Naive thymus-derived CD4-positive, alpha-beta T cell (primary cell): ENCODE measurements around the gene ZNF723. TPM values are rescaled to one million over a fixed set of nuclear protein-coding genes. Genes with fewer than 3 reads are reported as not detected.
"Not testable (repeated sequence)": the region's sequence is repeated elsewhere in the genome, so short reads cannot be mapped to it uniquely, and the experiment has no call there.

Experiments
- ATAC-seq: fragments of 150-1000 bp; cut with Tn5 transposase; 2 replicates; pipeline ENCODE4 v1.10.0; 2021; ENCODE audit warnings: mild to moderate bottlenecking, moderate library complexity
- CTCF ChIA-PET: fragments of 350-600 bp; sonication (Branson Sonifier 250); formaldehyde crosslinking; loops from one replicate; lab custom pipeline; 2021; ENCODE audit warnings: antibody characterized with exemption; lab: Charles Lee
- POLR2A ChIA-PET: fragments of 350-600 bp; sonication (Branson Sonifier 250); formaldehyde crosslinking; loops from one replicate; lab custom pipeline; 2021; ENCODE audit warnings: antibody characterized with exemption, inconsistent platforms; lab: Charles Lee
- DNase-seq, 9 donors: peaks; one replicate each; pipeline versions ENCODE4 v3.0.0 to v3.0.0-alpha.2; 2020 to 2022; ENCODE audit warnings: mixed read lengths in 1 of 9
- H3K27ac ChIP-seq: one replicate; pipeline ENCODE4 v1.7.0; 2013; ENCODE audit warnings: mild to moderate bottlenecking, low read depth, low read length, moderate library complexity
- H3K27me3 ChIP-seq, 2 donors: one replicate each; pipeline ENCODE4 v1.7.0; 2013; ENCODE audit warnings: low read length in 2 of 2, mild to moderate bottlenecking in 2 of 2, moderate library complexity in 2 of 2; ENCODE audit not compliant: control insufficient read depth in 2 of 2, insufficient read depth in 2 of 2
- H3K36me3 ChIP-seq, 3 experiments: 1 replicate in 2 of 3; 2 replicates in 1 of 3; pipeline ENCODE4 v1.7.0; 2013; ENCODE audit warnings: low read length in 3 of 3, mild to moderate bottlenecking in 3 of 3, moderate library complexity in 1 of 3; ENCODE audit not compliant: insufficient read depth in 3 of 3, control insufficient read depth in 2 of 3
- H3K4me1 ChIP-seq, 2 donors: one replicate each; pipeline ENCODE4 v1.7.0; 2013; ENCODE audit warnings: low read length in 2 of 2, mild to moderate bottlenecking in 2 of 2, moderate library complexity in 1 of 2; ENCODE audit not compliant: control insufficient read depth in 2 of 2, insufficient read depth in 2 of 2
- H3K4me3 ChIP-seq: 2 replicates; pipeline ENCODE4 v1.7.0; 2013; ENCODE audit warnings: mild to moderate bottlenecking, low read length
- H3K9me3 ChIP-seq, 3 experiments: 1 replicate in 2 of 3; 2 replicates in 1 of 3; pipeline ENCODE4 v1.7.0; 2013; ENCODE audit warnings: low read length in 3 of 3; ENCODE audit not compliant: control insufficient read depth in 2 of 3
- H3K27ac Mint-ChIP-seq, 9 donors: one replicate each; pipeline ENCODE4 v1.8.0; 2020 to 2022; ENCODE audit warnings: mixed read lengths in 9 of 9, mild to moderate bottlenecking in 8 of 9, moderate library complexity in 5 of 9, inconsistent platforms in 2 of 9
- H3K27me3 Mint-ChIP-seq, 5 donors: one replicate each; pipeline ENCODE4 v1.8.0; 2021 to 2022; ENCODE audit warnings: mixed read lengths in 5 of 5, mild to moderate bottlenecking in 1 of 5
- H3K36me3 Mint-ChIP-seq, 5 donors: one replicate each; pipeline ENCODE4 v1.8.0; 2020 to 2022; ENCODE audit warnings: mixed read lengths in 5 of 5, mild to moderate bottlenecking in 3 of 5, inconsistent platforms in 1 of 5
- H3K4me1 Mint-ChIP-seq, 7 donors: one replicate each; pipeline ENCODE4 v1.8.0; 2020 to 2022; ENCODE audit warnings: mixed read lengths in 7 of 7, mild to moderate bottlenecking in 3 of 7, inconsistent platforms in 1 of 7
- H3K4me3 Mint-ChIP-seq, 10 donors: one replicate each; pipeline ENCODE4 v1.8.0; 2020 to 2022; ENCODE audit warnings: mild to moderate bottlenecking in 10 of 10, mixed read lengths in 10 of 10, moderate library complexity in 6 of 10, inconsistent platforms in 2 of 10
- H3K9me3 Mint-ChIP-seq, 11 donors: one replicate each; pipeline ENCODE4 v1.8.0; 2020 to 2022; ENCODE audit warnings: mixed read lengths in 11 of 11, mild to moderate bottlenecking in 4 of 11, inconsistent platforms in 1 of 11, moderate library complexity in 1 of 11
- intact Hi-C, 2 donors: fragments of 100-400 bp; cut with micrococcal nuclease; formaldehyde crosslinking; loops; one replicate each; pipeline ENCODE4 v1.15.1; 2023
- polyA plus RNA-seq, 2 donors: library from polyadenylated mRNA; unstranded; fragments of 300-500 nt; fragmentation: Illumina TruSeq; gene quantifications; one replicate each; pipeline ENCODE4 v1.2.3, GENCODE V29; 2021
- total RNA-seq, 6 experiments: library from RNA in 5 of 6; stranded (reverse) in 5 of 6; gene quantifications; 1 replicate in 5 of 6; 2 replicates in 1 of 6; pipeline ENCODE4 v1.2.3 and lab custom pipeline; 2021 to 2026

Gene ZNF723
- total and polyA plus RNA-seq, 7 experiments from 2014 or later: not detected

DNA sequence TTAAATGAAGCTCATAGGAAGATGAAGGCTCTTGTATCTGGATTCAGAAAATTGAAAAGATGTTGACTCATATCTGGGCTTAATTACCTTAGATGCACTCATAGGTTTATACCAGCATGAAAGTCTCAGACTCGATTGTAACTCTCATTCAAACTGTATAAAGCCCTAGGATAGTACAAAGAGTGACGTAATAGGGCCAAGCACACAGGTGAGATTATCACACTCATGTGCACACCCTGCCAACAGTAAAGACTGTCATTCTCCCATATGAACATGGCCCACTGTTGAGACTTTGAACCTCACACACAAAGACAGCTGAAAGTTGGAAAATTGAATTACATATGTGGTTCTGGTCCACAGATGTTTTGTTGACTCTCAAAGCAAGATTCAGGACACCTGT is 18.0 kb upstream of the ZNF723 start:
- H3K27me3 ChIP-seq: no peaks in the 10 kb centered on the region
- Mint-ChIP-seq H3K36me3 (peaks cover 0 to 3% (median 0%) of the 10 kb centered on the region in 5 donors), H3K27me3 (peaks cover 0 to 11% (median 0%) of the 10 kb centered on the region in 5 donors), H3K9me3 (peaks cover 10 to 77% (median 34%) of the 10 kb centered on the region in 11 donors), H3K4me1 (no peaks in the 10 kb centered on the region), H3K4me3 (no peak overlapping the region), H3K27ac (no peak overlapping the region)
- DNase-seq: no peak
- no peaks in the 10 kb centered on the region for H3K36me3 ChIP-seq
- ChIA-PET CTCF (no interaction called here), POLR2A (no interaction called here)
- no peak overlapping the region for H3K4me3 ChIP-seq
- intact Hi-C loops: no loop called here
- no peak overlapping the region for H3K27ac ChIP-seq
- no peak for ATAC-seq
- no peaks in the 10 kb centered on the region for H3K4me1 ChIP-seq
- H3K9me3 ChIP-seq: peaks cover 0 to 47% (median 7%) of the 10 kb centered on the region in 3 experiments

GRCh38 chr19:22831211-22831610 is 880 bp upstream of the ZNF723 start:
- intact Hi-C loops: no loop called here
- CTCF ChIA-PET: no interaction called here

DNA sequence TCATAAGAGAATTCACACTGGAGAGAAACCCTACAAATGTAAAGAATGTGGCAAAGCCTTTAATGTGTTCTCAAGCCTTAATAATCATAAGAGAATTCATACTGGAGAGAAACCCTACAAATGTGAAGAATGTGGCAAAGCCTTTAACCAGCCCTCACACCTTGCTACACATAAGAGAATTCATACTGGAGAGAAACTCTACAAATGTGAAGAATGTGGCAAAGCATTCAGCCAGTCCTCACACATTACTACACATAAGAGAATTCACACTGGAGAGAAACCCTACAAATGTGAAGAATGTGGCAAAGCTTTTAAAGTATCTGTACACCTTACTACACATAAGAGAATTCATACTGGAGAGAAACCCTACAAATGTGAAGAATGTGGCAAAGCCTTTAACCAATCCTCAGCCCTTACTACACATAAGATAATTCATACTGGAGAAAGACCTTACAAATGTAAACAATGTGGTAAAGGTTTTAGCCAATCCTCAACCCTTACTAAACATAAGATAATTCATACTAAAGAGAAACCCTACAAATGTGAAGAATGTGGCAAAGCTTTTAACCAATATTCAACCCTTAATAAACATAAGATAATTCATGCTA is 25.7 kb downstream of the ZNF723 start:
- H3K4me1 Mint-ChIP-seq, CTCF ChIA-PET, H3K27me3 Mint-ChIP-seq, H3K27me3 ChIP-seq, H3K4me1 ChIP-seq, H3K4me3 ChIP-seq, POLR2A ChIA-PET, intact Hi-C loops, DNase-seq, H3K36me3 ChIP-seq, H3K27ac Mint-ChIP-seq, H3K27ac ChIP-seq, ATAC-seq, H3K4me3 Mint-ChIP-seq: not testable (repeated sequence)
- H3K9me3 ChIP-seq: peaks cover 7 to 48% (median 7%) of the 10 kb centered on the region in 3 experiments
- Mint-ChIP-seq H3K9me3 (peaks cover 0 to 83% (median 44%) of the 10 kb centered on the region in 11 donors), H3K36me3 (peaks cover 0 to 19% (median 3%) of the 10 kb centered on the region in 5 donors)

More at GRCh38 chr19:22831211-22831610, 880 bp upstream of the ZNF723 start:
- H3K9me3 ChIP-seq: peaks cover 0 to 18% (median 0%) of the 10 kb centered on the region in 3 experiments
- H3K27me3 Mint-ChIP-seq: no peaks in the 10 kb centered on the region
- peaks cover 0 to 11% (median 0%) of the 10 kb centered on the region in 5 donors for H3K36me3 Mint-ChIP-seq
- DNase-seq: no peak
- no peak overlapping the region for H3K27ac Mint-ChIP-seq
- ATAC-seq: no peak
- no peak overlapping the region for H3K27ac ChIP-seq
- no peaks in the 10 kb centered on the region for H3K36me3 ChIP-seq
- H3K4me3 Mint-ChIP-seq: no peak overlapping the region
- no peaks in the 10 kb centered on the region for H3K4me1 ChIP-seq
- H3K4me3 ChIP-seq: no peak overlapping the region
- no peaks in the 10 kb centered on the region for H3K27me3 ChIP-seq
- peaks cover 0 to 86% (median 16%) of the 10 kb centered on the region in 11 donors for H3K9me3 Mint-ChIP-seq
- POLR2A ChIA-PET: no interaction called here
- peaks cover 0 to 1% (median 0%) of the 10 kb centered on the region in 7 donors for H3K4me1 Mint-ChIP-seq

DNA sequence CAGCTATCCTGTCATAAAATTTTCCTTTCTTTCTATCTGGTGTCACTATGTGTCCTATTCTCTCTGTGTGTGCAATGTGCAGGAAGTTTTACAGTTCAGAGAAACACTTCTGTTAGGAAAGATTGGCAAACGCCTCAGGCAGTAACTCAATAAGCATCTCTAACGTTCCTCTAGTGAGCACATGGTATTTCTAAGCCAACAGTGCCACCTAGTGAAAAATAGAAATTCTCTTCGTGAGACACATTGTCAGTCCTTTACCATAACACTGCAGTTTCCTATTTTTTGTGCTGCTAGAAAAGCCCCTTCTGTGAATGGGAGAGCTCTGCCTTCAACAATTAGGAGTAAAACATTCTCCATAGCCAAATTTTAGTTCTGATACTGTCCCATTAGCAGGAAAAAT is 50.7 kb downstream of the ZNF723 start:
- Histone ChIP-seq H3K4me1 (no peaks in the 10 kb centered on the region), H3K4me3 (no peak overlapping the region), H3K9me3 (peaks cover 0 to 9% (median 0%) of the 10 kb centered on the region in 3 experiments), H3K27me3 (no peaks in the 10 kb centered on the region), H3K36me3 (no peaks in the 10 kb centered on the region), H3K27ac (no peak overlapping the region)
- intact Hi-C loops: no loop called here
- no peak overlapping the region for H3K27ac Mint-ChIP-seq
- H3K4me3 Mint-ChIP-seq: no peak overlapping the region
- no peaks in the 10 kb centered on the region for H3K27me3 Mint-ChIP-seq
- ChIA-PET CTCF (no interaction called here), POLR2A (no interaction called here)
- ATAC-seq (no peak), DNase-seq (peak in 1 of 9 donors; percentile 2)
- H3K4me1 Mint-ChIP-seq: no peaks in the 10 kb centered on the region
- peaks cover 0 to 10% (median 3%) of the 10 kb centered on the region in 5 donors for H3K36me3 Mint-ChIP-seq
- H3K9me3 Mint-ChIP-seq: peaks cover 6 to 73% (median 33%) of the 10 kb centered on the region in 11 donors

- peaks cover 15 to 66% (median 23%) of the 10 kb centered on the region in 11 donors for H3K9me3 Mint-ChIP-seq
- no peak for ATAC-seq
These were observed 61.8 kb downstream of the ZNF723 start for GRCh38 chr19:22893855-22894270.

GRCh38 chr19:22901431-22902130 is 69.5 kb downstream of the ZNF723 start:
- CTCF ChIA-PET: no interaction called here
- Mint-ChIP-seq H3K4me1 (no peaks in the 10 kb centered on the region), H3K27ac (no peak overlapping the region), H3K36me3 (peaks cover 0 to 14% (median 3%) of the 10 kb centered on the region in 5 donors), H3K27me3 (no peaks in the 10 kb centered on the region), H3K4me3 (no peak overlapping the region), H3K9me3 (peaks cover 17 to 72% (median 28%) of the 10 kb centered on the region in 11 donors)
- H3K27me3 ChIP-seq: no peaks in the 10 kb centered on the region
- intact Hi-C loops: no loop called here
- no peaks in the 10 kb centered on the region for H3K36me3 ChIP-seq
- no peak overlapping the region for H3K4me3 ChIP-seq
- POLR2A ChIA-PET: no interaction called here
- DNase-seq: no peak
- no peak overlapping the region for H3K27ac ChIP-seq
- H3K4me1 ChIP-seq: no peaks in the 10 kb centered on the region
- ATAC-seq: no peak
- peaks cover 0 to 52% (median 0%) of the 10 kb centered on the region in 3 experiments for H3K9me3 ChIP-seq

More at GRCh38 chr19:22893855-22894270, 61.8 kb downstream of the ZNF723 start:
- peaks cover 0 to 15% (median 0%) of the 10 kb centered on the region in 3 experiments for H3K9me3 ChIP-seq
- H3K4me3 ChIP-seq: no peak overlapping the region
- no peaks in the 10 kb centered on the region for H3K27me3 ChIP-seq
- Mint-ChIP-seq H3K4me1 (no peaks in the 10 kb centered on the region), H3K27me3 (no peaks in the 10 kb centered on the region), H3K36me3 (peaks cover 0 to 7% (median 4%) of the 10 kb centered on the region in 5 donors), H3K4me3 (no peak overlapping the region), H3K27ac (no peak overlapping the region)
- ChIA-PET CTCF (no interaction called here), POLR2A (no interaction called here)
- H3K4me1 ChIP-seq: no peaks in the 10 kb centered on the region
- DNase-seq: no peak
- H3K36me3 ChIP-seq: no peaks in the 10 kb centered on the region
- H3K27ac ChIP-seq: no peak overlapping the region
- intact Hi-C loops: no loop called here
